Activated CD4-positive, CD25-positive, alpha-beta regulatory T cell treated with anti-CD3 and anti-CD28 coated beads, Interleukin-2, amount 50 U/mL, for 16 hours (primary cell): ENCODE measurements around the gene C5orf58.

Experiments used
- DNase-seq: peaks from one replicate; pipeline ENCODE4 v3.0.0-alpha.2; 2020; ENCODE audit warnings: low read depth, low spot score

C5orf58 gene

GRCh38 chr5:170256571-170256970, 23.8 kb downstream of the C5orf58 start:
- no peak for DNase-seq

- DNase-seq = no peak
Measured at GRCh38 chr5:170257370-170257769, 24.6 kb downstream of the C5orf58 start.

GRCh38 chr5:170261528-170262043, 28.8 kb downstream of the C5orf58 start:
- no peak for DNase-seq

GRCh38 chr5:170262061-170263045, 29.6 kb downstream of the C5orf58 start:
- DNase-seq = no peak

GRCh38 chr5:170263906-170264305, 31.1 kb downstream of the C5orf58 start:
- DNase-seq = no peak

- no peak for DNase-seq
Measured at GRCh38 chr5:170265522-170265921, 32.7 kb downstream of the C5orf58 start.

GRCh38 chr5:170266570-170267381, 34.0 kb downstream of the C5orf58 start:
- no peak for DNase-seq

- DNase-seq = peak; percentile 61
Measured at GRCh38 chr5:170267431-170268152, 34.8 kb downstream of the C5orf58 start.

- DNase-seq = no peak
Measured at GRCh38 chr5:170268153-170268689, 35.4 kb downstream of the C5orf58 start.

GRCh38 chr5:170268884-170269283, 36.1 kb downstream of the C5orf58 start:
- no peak for DNase-seq

GRCh38 chr5:170269579-170269978, 36.8 kb downstream of the C5orf58 start:
- no peak for DNase-seq

GRCh38 chr5:170270293-170271069, 37.7 kb downstream of the C5orf58 start:
- no peak for DNase-seq

- no peak for DNase-seq
Measured at GRCh38 chr5:170273968-170274710, 41.4 kb downstream of the C5orf58 start.

- no peak for DNase-seq
Measured at GRCh38 chr5:170275376-170275994, 42.7 kb downstream of the C5orf58 start.

GRCh38 chr5:170276140-170276539, 43.4 kb downstream of the C5orf58 start:
- no peak for DNase-seq

- DNase-seq = no peak
Measured at GRCh38 chr5:170277867-170278281, 45.1 kb downstream of the C5orf58 start.

GRCh38 chr5:170278611-170279458, 46.0 kb downstream of the C5orf58 start:
- DNase-seq = peak; percentile 77

GRCh38 chr5:170279459-170279817, 46.7 kb downstream of the C5orf58 start:
- DNase-seq = no peak
